Neural cell (in vitro differentiated cells): Measurements from ENCODE around the gene TRAF3. TPM values are rescaled to one million over a fixed set of nuclear protein-coding genes. Genes with fewer than 3 reads are reported as not detected.
"Not testable (repeated sequence)": the region's sequence is repeated elsewhere in the genome, so short reads cannot be mapped to it uniquely, and the experiment has no call there.

Source experiments
- H2AFZ ChIP-seq: fragments of 200-600, 300-800 bp; sonication (generic), shearing (Covaris generic); 2 replicates; pipeline ENCODE4 v1.6.0; 2014; ENCODE audit warnings: low read depth, mild to moderate bottlenecking, antibody characterized with exemption, low read length, moderate library complexity
- H3F3A ChIP-seq: fragments of 200-600 bp; shearing (Covaris generic); 2 replicates; pipeline ENCODE4 v1.6.1; 2016; ENCODE audit warnings: mild to moderate bottlenecking, moderate library complexity, mixed read lengths, antibody characterized with exemption, low read length; ENCODE audit not compliant: insufficient read depth, poor library complexity, severe bottlenecking
- H3K27ac ChIP-seq: fragments of 200-600, 300-800 bp; sonication (generic), shearing (Covaris generic); 2 replicates; pipeline ENCODE4 v1.5.1; 2014; ENCODE audit warnings: mild to moderate bottlenecking, low read length, moderate library complexity
- H3K27me3 ChIP-seq: fragments of 300-800, 200-600 bp; sonication (generic), shearing (Covaris generic); 2 replicates; pipeline ENCODE4 v1.6.0; 2014; ENCODE audit warnings: mild to moderate bottlenecking, low read depth, low read length, moderate library complexity; ENCODE audit not compliant: insufficient read depth
- H3K36me3 ChIP-seq: fragments of 300-800, 200-600 bp; sonication (generic), shearing (Covaris generic); 2 replicates; pipeline ENCODE4 v1.5.1; 2014; ENCODE audit warnings: mild to moderate bottlenecking, antibody characterized with exemption, low read length, moderate library complexity; ENCODE audit not compliant: insufficient read depth
- H3K4me2 ChIP-seq: fragments of 300-800, 200-600 bp; sonication (generic), shearing (Covaris generic); 2 replicates; pipeline ENCODE4 v1.6.0; 2014; ENCODE audit warnings: mild to moderate bottlenecking, low read length
- H3K4me3 ChIP-seq: fragments of 300-800, 200-600 bp; sonication (generic), shearing (Covaris generic); 2 replicates; pipeline ENCODE4 v1.5.1; 2014; ENCODE audit warnings: mild to moderate bottlenecking, low read length, moderate library complexity
- H3K79me2 ChIP-seq: fragments of 200-600 bp; shearing (Covaris generic); replicated peaks from 2 replicates; pipeline ENCODE4 v1.6.0; 2014; ENCODE audit warnings: mild to moderate bottlenecking, low read length, moderate library complexity; ENCODE audit not compliant: insufficient read depth
- H3K9ac ChIP-seq: fragments of 300-800, 200-600 bp; sonication (generic), shearing (Covaris generic); 2 replicates; pipeline ENCODE4 v1.6.1; 2016; ENCODE audit warnings: mild to moderate bottlenecking, low read length, mixed read lengths
- H3K9me2 ChIP-seq: fragments of 200-600 bp; shearing (Covaris generic); 2 replicates; pipeline ENCODE4 v1.6.1; 2016; ENCODE audit warnings: mild to moderate bottlenecking, low read length, mixed read lengths; ENCODE audit not compliant: insufficient read depth
- H3K9me3 ChIP-seq: fragments of 200-600, 300-800 bp; sonication (generic), shearing (Covaris generic); 2 replicates; pipeline ENCODE4 v1.6.1; 2016; ENCODE audit warnings: mild to moderate bottlenecking, mixed run types, low read length, moderate library complexity, mixed read lengths
- H4K20me1 ChIP-seq: fragments of 200-600 bp; shearing (Covaris generic); 2 replicates; pipeline ENCODE4 v1.6.1; 2016; ENCODE audit warnings: mild to moderate bottlenecking, mixed run types; ENCODE audit not compliant: insufficient read depth
- CTCF ChIP-seq: fragments of 450-650 bp; IDR thresholded peaks from 2 replicates; pipeline ENCODE4 v1.5.1; 2014; ENCODE audit warnings: antibody characterized with exemption, mild to moderate bottlenecking, moderate library complexity; ENCODE audit not compliant: poor library complexity, severe bottlenecking
- EP300 ChIP-seq: fragments of 450-650 bp; conservative IDR thresholded peaks from 2 replicates; pipeline ENCODE4 v1.6.1; 2014; ENCODE audit warnings: antibody characterized with exemption, mild to moderate bottlenecking, moderate library complexity; ENCODE audit not compliant: poor library complexity, severe bottlenecking
- EZH2 ChIP-seq: fragments of 200-600, 300-800 bp; shearing (Covaris generic), sonication (generic); IDR thresholded peaks from 2 replicates; pipeline ENCODE4 v1.6.1; 2014; ENCODE audit warnings: antibody characterized with exemption, low read length, borderline replicate concordance, mild to moderate bottlenecking; ENCODE audit not compliant: insufficient read depth, poor library complexity, severe bottlenecking
- POLR2AphosphoS5 ChIP-seq: IDR thresholded peaks from 2 replicates; pipeline ENCODE4 v1.6.1; 2012
- RAD21 ChIP-seq: fragments of 450-650 bp; conservative IDR thresholded peaks from 2 replicates; pipeline ENCODE4 v1.6.1; 2014; ENCODE audit warnings: antibody characterized with exemption, mild to moderate bottlenecking, moderate library complexity
- REST ChIP-seq: IDR thresholded peaks from 2 replicates; pipeline ENCODE4 v1.6.1; 2012; ENCODE audit warnings: borderline replicate concordance
- SMC3 ChIP-seq: fragments of 450-650 bp; conservative IDR thresholded peaks from 2 replicates; pipeline ENCODE4 v1.6.1; 2014; ENCODE audit warnings: antibody characterized with exemption, mild to moderate bottlenecking, moderate library complexity; ENCODE audit not compliant: poor library complexity
- TAF1 ChIP-seq: IDR thresholded peaks from 2 replicates; pipeline ENCODE4 v1.6.1; 2012; ENCODE audit warnings: low read depth
- polyA plus RNA-seq: library from polyadenylated mRNA; depleted of rRNA; stranded (reverse); fragments of >200 nt; gene quantifications from 2 replicates; pipeline ENCODE4 v1.2.3, GENCODE V29; 2014

Gene TRAF3
- polyA plus RNA-seq, 1 donor from 2014 or later: 13.3 TPM

GRCh38 chr14:102764220-102764671 lies 13.0 kb upstream of the TRAF3 start:
- Histone ChIP-seq H3F3A (no peaks in the 10 kb centered on the region), H3K9ac (no peak overlapping the region), H3K27ac (no peak overlapping the region), H4K20me1 (no peaks in the 10 kb centered on the region), H3K27me3 (no peaks in the 10 kb centered on the region), H3K4me2 (no peak overlapping the region), H3K9me3 (no peaks in the 10 kb centered on the region), H3K9me2 (no peaks in the 10 kb centered on the region), H3K36me3 (no peaks in the 10 kb centered on the region), H2AFZ (no peak overlapping the region), H3K4me3 (no peak overlapping the region), H3K79me2 (no peaks in the 10 kb centered on the region)
- no peak for TF ChIP-seq CTCF

GRCh38 chr14:102765770-102766169 lies 11.5 kb upstream of the TRAF3 start:
- not testable (repeated sequence) for H3K27ac ChIP-seq, H3K4me2 ChIP-seq, H3K4me3 ChIP-seq, H3K79me2 ChIP-seq, H3K27me3 ChIP-seq, H3K9ac ChIP-seq, H4K20me1 ChIP-seq, H2AFZ ChIP-seq, H3K36me3 ChIP-seq, H3F3A ChIP-seq, H3K9me2 ChIP-seq, H3K9me3 ChIP-seq

- Histone ChIP-seq H3K36me3 (no peaks in the 10 kb centered on the region), H3K4me3 (no peak overlapping the region), H2AFZ (no peak overlapping the region), H3K9ac (no peak overlapping the region), H3K27ac (no peak overlapping the region), H3K9me3 (no peaks in the 10 kb centered on the region), H3K27me3 (no peaks in the 10 kb centered on the region), H3F3A (no peaks in the 10 kb centered on the region), H3K79me2 (no peaks in the 10 kb centered on the region), H3K4me2 (no peak overlapping the region), H3K9me2 (no peaks in the 10 kb centered on the region), H4K20me1 (no peaks in the 10 kb centered on the region)
- TF ChIP-seq TAF1 (no peak), SMC3 (no peak), REST (no peak), EP300 (no peak), EZH2 (no peak), RAD21 (no peak), POLR2AphosphoS5 (no peak)
These were observed 8.8 kb upstream of the TRAF3 start for GRCh38 chr14:102768223-102769048.
